Germinal center (tissue), 1 donor: ENCODE measurements around the gene SSBP3.

ENCODE experiments used
- DNase-seq: peaks from one replicate; pipeline ENCODE4 v3.0.0; 2012; ENCODE audit warnings: mixed read lengths, low spot score

The SSBP3 gene

GRCh38 chr1:54284781-54285529 is 121.2 kb downstream of the SSBP3 start:
- DNase-seq = no peak

- no peak for DNase-seq
Measured at GRCh38 chr1:54283635-54284385, 122.4 kb downstream of the SSBP3 start.

- no peak for DNase-seq
Measured at GRCh38 chr1:54282101-54282847, 123.9 kb downstream of the SSBP3 start.

GRCh38 chr1:54280651-54281050 is 125.5 kb downstream of the SSBP3 start:
- DNase-seq = no peak

- DNase-seq = no peak
Measured at GRCh38 chr1:54279457-54279856, 126.7 kb downstream of the SSBP3 start.

DNA sequence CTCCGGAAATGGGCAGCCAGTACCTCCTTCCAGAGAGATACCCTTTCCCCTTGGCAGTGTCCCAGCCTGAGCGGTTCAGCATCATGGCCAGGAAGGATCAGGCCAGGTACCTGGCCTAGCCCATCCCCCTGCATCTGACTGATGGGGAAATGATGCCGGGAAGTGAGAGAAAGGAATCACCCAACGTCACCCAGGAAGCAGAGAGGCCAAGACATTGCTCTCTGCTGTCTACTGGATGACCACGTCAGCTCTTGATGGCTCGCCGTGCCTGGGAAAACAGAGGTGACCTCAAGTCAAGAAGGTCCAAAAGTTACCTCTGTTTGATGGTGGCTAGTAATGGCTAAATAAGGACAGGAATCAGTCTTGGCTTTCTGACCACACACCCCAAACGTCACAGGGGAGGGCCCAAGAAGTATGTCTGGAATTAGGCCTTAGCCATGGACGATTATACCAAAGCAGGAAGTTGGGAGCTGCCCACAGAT is 127.2 kb downstream of the SSBP3 start:
- no peak for DNase-seq

GRCh38 chr1:54277451-54278341 is 128.5 kb downstream of the SSBP3 start:
- DNase-seq = no peak

GRCh38 chr1:54276617-54277450 is 129.4 kb downstream of the SSBP3 start:
- no peak for DNase-seq

- no peak for DNase-seq
Measured at GRCh38 chr1:54275349-54275748, 130.8 kb downstream of the SSBP3 start.

GRCh38 chr1:54274881-54275280 is 131.3 kb downstream of the SSBP3 start:
- no peak for DNase-seq

DNA sequence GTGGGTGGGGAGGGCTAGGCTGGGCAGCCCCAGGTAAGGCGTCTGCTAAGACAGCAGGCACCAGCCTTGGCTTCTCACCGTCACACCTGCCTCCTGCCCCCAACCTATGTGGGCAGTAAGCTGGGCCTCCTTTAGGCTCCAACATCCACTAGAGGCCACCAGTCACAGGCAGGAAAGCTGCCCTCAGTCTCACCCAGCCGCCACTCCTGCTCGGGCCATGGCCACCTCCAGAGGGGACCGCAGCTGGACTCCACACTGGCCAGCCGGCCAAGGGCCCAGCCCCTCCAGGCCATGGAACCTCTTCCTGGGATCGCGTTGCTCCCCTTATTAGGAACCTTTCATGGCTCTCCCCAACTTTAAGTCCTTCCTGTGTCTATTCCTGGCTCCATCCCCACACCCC is 131.7 kb downstream of the SSBP3 start:
- DNase-seq = no peak

GRCh38 chr1:54273795-54274163 is 132.4 kb downstream of the SSBP3 start:
- DNase-seq = no peak

DNA sequence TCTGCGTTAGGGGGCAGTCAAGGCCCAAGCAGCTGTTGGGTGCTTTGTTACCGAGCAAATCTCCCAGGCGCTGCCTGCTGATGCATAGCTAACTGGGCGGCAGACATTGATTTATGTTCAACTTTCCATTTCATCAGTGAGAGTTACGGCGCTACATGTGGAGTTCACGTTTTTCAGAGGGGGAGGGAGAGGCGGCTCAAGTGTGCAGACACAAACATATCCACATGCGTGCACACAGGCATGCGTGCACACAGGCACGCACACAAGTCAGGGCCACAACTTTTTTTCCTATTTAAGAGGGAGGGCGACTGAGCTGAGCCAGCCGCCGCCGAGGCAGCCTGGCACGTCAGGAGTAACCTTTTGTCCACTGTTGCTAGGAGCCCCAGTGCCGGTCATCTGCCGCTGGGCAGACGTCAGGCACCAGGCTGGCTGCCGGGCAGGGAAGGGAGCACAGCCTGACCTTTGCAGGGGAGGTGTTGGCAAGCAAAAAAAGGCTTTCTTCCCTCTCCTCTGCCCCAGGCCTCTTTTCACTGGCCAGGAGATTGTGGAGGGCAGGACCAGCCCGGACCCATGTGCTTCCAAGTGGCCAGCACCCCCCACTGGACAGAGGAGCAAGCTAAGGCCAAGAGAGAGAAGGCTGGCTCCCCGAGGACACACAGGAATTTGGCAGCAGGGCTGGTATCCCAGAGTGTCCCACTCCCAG is 133.0 kb downstream of the SSBP3 start:
- peak; percentile 45 for DNase-seq

DNA sequence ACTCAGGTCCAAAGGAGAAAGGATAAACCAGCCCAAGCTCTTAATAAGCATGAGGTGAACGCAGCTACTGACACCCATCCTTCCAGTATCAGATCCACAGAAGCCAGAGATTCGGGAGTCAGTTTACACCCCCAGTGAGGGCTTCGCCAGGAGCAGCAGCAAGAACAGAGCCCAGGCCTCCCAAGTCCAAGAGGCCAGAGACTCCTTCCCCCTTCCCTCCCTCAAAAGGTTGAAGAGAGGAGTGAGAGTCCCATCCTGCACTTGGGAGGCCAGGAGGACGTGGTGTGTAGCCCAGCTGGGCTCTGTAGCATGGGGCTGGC is 133.5 kb downstream of the SSBP3 start:
- no peak for DNase-seq

DNA sequence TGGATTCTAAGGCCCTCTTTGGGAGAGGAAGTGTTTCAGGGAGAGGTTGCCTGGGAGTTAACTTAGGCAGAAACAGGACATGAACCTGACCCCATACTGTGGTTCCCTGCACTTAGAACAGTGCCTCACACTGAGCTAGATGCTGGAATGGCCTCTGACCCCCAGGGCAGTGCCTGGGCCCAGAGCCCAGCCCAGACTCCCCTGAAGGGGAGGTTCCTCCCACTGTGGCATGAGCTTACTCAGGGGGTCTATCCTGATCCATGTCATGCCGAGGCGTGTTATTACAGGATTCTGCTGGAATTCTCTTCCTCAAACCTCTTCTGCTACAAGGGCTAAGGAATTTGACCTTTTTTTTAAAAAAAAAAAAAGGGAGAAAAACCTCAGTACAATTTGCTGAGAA is 134.1 kb downstream of the SSBP3 start:
- no peak for DNase-seq

- DNase-seq = no peak
Measured at GRCh38 chr1:54271341-54271740, 134.9 kb downstream of the SSBP3 start.

GRCh38 chr1:54270543-54270942 is 135.7 kb downstream of the SSBP3 start:
- DNase-seq = no peak

DNA sequence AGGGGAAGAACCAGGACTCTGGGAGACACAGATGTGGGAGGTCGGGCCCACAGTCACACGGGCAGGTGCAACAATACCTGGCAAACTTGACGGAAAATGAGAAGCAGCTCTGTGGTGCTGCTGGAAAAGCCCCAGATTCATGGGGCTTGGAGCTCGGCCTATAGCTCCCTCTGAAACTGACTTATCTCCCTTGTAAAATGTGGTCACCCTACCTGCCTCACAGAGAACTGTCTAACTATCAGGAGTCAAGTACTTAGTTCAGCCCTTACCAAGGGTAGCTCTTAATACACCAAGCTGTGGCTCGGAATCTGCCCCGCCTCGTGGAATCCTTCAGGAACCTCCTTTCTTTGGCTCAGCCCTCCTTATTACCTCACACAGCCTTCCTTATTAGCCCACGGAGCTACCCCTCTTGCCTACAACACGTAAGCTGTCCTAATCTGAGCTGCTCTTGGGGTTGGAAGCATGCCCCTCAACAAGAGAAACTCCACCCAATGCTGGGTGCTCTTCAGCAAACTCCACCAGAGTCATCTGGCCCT is 137.4 kb downstream of the SSBP3 start:
- no peak for DNase-seq

DNA sequence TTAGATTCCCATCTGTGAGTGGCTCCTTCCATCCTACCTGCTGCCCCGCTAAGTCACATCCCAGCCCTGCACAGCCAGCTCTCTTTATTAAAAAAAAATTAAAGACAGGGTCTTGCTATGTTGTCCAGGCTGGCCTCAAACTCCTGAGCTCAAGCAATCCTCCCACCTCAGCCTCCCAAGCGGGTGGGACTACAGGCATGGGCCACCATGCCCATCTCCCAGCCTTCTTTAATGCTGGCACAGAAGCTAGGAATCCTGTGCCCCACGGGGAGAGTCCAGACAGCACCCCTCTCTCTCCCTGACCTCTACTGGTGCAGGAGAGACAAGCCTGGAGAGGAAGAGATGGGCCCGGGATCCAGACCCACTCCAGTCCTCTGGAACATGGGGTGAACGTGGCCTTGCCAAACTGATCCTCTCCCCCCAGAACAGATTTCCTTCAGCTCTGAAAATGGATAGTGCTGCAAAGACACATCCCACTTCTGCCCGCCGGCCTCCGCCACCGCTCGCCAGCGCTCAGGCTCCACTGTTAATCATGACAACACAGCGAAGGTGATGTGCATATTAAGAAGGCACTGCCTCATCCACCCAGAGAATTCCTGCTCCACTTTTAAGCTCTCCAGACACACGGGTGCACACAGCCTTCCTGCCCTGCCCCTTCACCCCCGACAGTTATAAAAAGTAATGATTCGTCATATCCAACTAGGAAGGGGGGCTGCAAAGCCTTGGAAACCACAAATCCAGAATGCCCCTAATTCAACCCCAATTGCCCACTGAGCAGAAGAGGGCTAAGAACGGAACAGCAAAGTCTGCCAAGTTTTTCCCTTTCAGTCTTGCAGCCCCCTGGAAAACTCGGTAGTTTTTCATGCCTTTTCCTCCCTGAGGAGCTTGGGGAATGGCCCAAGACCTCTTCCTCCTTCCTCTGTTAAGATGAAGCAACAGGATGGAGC is 138.1 kb downstream of the SSBP3 start:
- no peak for DNase-seq
